SU-DHL-6 (cell line): ENCODE measurements around the gene ERN1.

ENCODE experiments used
- H2AFZ ChIP-seq: fragments of 200-600 bp; sonication (generic); 2 replicates; pipeline ENCODE4 v1.6.1; 2014; ENCODE audit warnings: low read depth, mild to moderate bottlenecking, moderate library complexity, mixed read lengths, antibody characterized with exemption, low read length; ENCODE audit not compliant: severe bottlenecking
- H3F3A ChIP-seq: fragments of 200-600 bp; shearing (Covaris generic); 2 replicates; pipeline ENCODE4 v1.6.0; 2016; ENCODE audit warnings: antibody characterized with exemption, mild to moderate bottlenecking; ENCODE audit not compliant: insufficient read depth
- H3K27ac ChIP-seq: fragments of 200-600 bp; sonication (generic); 2 replicates; pipeline ENCODE4 v1.5.1; 2016; ENCODE audit warnings: low read depth, mild to moderate bottlenecking, low read length, moderate library complexity, mixed read lengths
- H3K27me3 ChIP-seq: fragments of 200-600 bp; sonication (generic), shearing (Covaris generic); 2 replicates; pipeline ENCODE4 v1.6.0; 2014; ENCODE audit warnings: mild to moderate bottlenecking, low read length
- H3K36me3 ChIP-seq: fragments of 200-600 bp; sonication (generic); 2 replicates; pipeline ENCODE4 v1.6.1; 2014; ENCODE audit warnings: mild to moderate bottlenecking, low read length, mixed read lengths
- H3K4me2 ChIP-seq: fragments of 300-600, 200-600 bp; shearing (Covaris generic), sonication (generic); 2 replicates; pipeline ENCODE4 v1.6.0; 2014; ENCODE audit warnings: low read length, low read depth, mild to moderate bottlenecking; ENCODE audit not compliant: poor library complexity, severe bottlenecking
- H3K4me3 ChIP-seq: fragments of 200-600 bp; sonication (generic); 2 replicates; pipeline ENCODE4 v1.5.1; 2014; ENCODE audit warnings: antibody characterized with exemption, low read length, mild to moderate bottlenecking, mixed read lengths; ENCODE audit not compliant: insufficient read depth, poor library complexity, severe bottlenecking
- H3K79me2 ChIP-seq: fragments of 200-600 bp; sonication (generic); 2 replicates; pipeline ENCODE4 v1.6.1; 2014; ENCODE audit warnings: mild to moderate bottlenecking, low read length, moderate library complexity; ENCODE audit not compliant: insufficient read depth
- H3K9ac ChIP-seq: fragments of 200-600 bp; sonication (generic); 2 replicates; pipeline ENCODE4 v1.7.0; 2014; ENCODE audit warnings: mild to moderate bottlenecking, low read length
- H3K9me2 ChIP-seq: fragments of 200-600 bp; sonication (generic); replicated peaks from 2 replicates; pipeline ENCODE4 v1.6.1; 2014; ENCODE audit warnings: low read length; ENCODE audit not compliant: insufficient read depth
- H3K9me3 ChIP-seq: fragments of 200-600 bp; sonication (generic); 2 replicates; pipeline ENCODE4 v1.6.1; 2014; ENCODE audit warnings: low read length, mixed read lengths; ENCODE audit not compliant: insufficient read depth
- H4K20me1 ChIP-seq: fragments of 200-600 bp; sonication (generic); 2 replicates; pipeline ENCODE4 v1.6.1; 2014; ENCODE audit warnings: low read depth, mild to moderate bottlenecking, antibody characterized with exemption, low read length, moderate library complexity, mixed read lengths
- EZH2phosphoT487 ChIP-seq: fragments of 200-600 bp; sonication (generic), shearing (Covaris generic); conservative IDR thresholded peaks from 2 replicates; pipeline ENCODE4 v1.6.1; 2018; ENCODE audit warnings: mild to moderate bottlenecking, antibody characterized with exemption, low read length, moderate library complexity, mixed read lengths
- TF ChIP-seq, protein P1 (sequence below): fragments of 200-600 bp; sonication (generic); IDR thresholded peaks from one replicate; pipeline ENCODE4 v1.5.1; 2017; ENCODE audit warnings: antibody characterized with exemption, mild to moderate bottlenecking, low read length, moderate library complexity; ENCODE audit not compliant: insufficient read depth, poor library complexity, severe bottlenecking

ERN1 gene

DNA sequence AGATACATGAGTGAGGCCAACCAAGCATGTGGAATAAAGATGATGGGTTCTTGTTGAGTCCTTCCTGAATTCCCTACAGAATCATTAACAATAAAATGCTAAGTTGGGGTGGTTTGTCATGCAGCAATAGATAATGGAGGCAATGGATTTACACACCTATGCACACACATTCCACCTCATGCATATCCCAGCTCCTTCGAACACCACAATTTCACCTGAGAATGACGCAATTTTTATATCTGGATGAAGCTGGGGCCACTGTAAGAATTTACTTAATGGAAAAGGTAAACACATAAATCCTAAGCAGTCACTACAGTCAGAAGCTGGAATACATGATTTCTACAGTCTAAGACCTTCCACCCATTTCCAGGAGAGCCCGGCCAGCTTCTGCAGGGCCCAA, 59.7 kb downstream of the ERN1 start:
- TF ChIP-seq, protein P1, sequence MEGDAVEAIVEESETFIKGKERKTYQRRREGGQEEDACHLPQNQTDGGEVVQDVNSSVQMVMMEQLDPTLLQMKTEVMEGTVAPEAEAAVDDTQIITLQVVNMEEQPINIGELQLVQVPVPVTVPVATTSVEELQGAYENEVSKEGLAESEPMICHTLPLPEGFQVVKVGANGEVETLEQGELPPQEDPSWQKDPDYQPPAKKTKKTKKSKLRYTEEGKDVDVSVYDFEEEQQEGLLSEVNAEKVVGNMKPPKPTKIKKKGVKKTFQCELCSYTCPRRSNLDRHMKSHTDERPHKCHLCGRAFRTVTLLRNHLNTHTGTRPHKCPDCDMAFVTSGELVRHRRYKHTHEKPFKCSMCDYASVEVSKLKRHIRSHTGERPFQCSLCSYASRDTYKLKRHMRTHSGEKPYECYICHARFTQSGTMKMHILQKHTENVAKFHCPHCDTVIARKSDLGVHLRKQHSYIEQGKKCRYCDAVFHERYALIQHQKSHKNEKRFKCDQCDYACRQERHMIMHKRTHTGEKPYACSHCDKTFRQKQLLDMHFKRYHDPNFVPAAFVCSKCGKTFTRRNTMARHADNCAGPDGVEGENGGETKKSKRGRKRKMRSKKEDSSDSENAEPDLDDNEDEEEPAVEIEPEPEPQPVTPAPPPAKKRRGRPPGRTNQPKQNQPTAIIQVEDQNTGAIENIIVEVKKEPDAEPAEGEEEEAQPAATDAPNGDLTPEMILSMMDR = no peak
- TF ChIP-seq EZH2phosphoT487 = no peak
- no peaks in the 10 kb centered on the region for H3K36me3 ChIP-seq
- no peak overlapping the region for H3K4me2 ChIP-seq
- no peaks in the 10 kb centered on the region for H4K20me1 ChIP-seq
- H3F3A ChIP-seq = peaks cover 8% of the 10 kb centered on the region; the same call in 1 of the 2 replicates
- H3K9ac ChIP-seq = no peak overlapping the region
- H3K4me3 ChIP-seq = no peak overlapping the region
- no peak overlapping the region for H3K27ac ChIP-seq
- H3K9me3 ChIP-seq = peaks cover 9% of the 10 kb centered on the region; the same call in 1 of the 2 replicates
- H3K27me3 ChIP-seq = no peaks in the 10 kb centered on the region
- no peaks in the 10 kb centered on the region for H3K9me2 ChIP-seq
- no peaks in the 10 kb centered on the region for H3K79me2 ChIP-seq
- H2AFZ ChIP-seq = no peak overlapping the region

DNA sequence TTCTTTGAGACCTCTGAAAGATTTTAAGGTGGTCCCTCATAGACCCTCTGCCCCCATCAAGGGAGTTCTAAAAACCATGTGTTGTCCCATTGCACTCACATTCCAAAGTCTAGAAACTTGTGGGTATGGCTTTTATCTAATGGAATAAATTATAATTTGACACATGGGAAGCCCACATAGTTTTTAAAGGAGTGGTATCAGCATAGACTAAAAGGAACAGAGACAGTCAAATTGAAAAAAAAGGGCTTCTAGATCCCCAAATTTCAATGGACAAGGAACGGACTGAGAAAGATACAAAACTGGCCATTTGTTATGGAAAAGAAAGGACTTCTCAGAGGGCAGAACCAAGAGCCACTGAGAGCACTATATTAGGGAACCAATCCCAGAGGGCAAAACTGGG, 60.8 kb downstream of the ERN1 start:
- Histone ChIP-seq H3K9me2 (no peaks in the 10 kb centered on the region), H3K79me2 (no peaks in the 10 kb centered on the region), H3K27ac (no peak overlapping the region), H3F3A (0 out of 2 replicates have a peak, but pooled peaks cover 3% of the 10 kb centered on the region), H3K4me2 (no peak overlapping the region), H3K9ac (no peak overlapping the region), H3K36me3 (no peaks in the 10 kb centered on the region), H3K9me3 (peaks cover 9% of the 10 kb centered on the region; the same call in 1 of the 2 replicates), H3K27me3 (no peaks in the 10 kb centered on the region), H2AFZ (no peak overlapping the region), H4K20me1 (no peaks in the 10 kb centered on the region), H3K4me3 (no peak overlapping the region)
- TF ChIP-seq EZH2phosphoT487 = no peak
- TF ChIP-seq, protein P1 = no peak

DNA sequence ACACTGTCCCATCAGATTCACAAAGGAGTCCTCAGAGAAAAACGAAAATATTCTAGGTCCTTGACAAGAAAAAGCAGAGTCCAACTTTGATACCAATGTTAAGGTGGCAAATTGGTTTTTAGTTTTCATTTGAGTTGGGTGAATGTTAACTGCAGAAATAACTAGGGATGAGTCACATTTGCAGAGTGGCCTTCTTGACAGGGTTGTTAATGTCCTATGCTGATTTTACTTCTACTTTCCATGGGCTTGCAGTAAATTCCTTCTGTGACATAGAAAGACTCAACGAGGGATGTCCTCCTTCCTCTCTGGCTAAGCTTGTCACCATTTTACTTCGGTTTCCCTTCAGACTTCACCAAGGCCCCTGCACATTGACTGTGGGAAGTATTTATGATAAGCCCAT, 62.3 kb downstream of the ERN1 start:
- Histone ChIP-seq H3K4me3 (no peak overlapping the region), H3K36me3 (no peaks in the 10 kb centered on the region), H3K27me3 (no peaks in the 10 kb centered on the region), H4K20me1 (no peaks in the 10 kb centered on the region), H3K9me2 (no peaks in the 10 kb centered on the region), H3K9ac (no peak overlapping the region), H3K9me3 (peaks cover 9% of the 10 kb centered on the region; the same call in 1 of the 2 replicates), H2AFZ (no peak overlapping the region), H3F3A (no peaks in the 10 kb centered on the region), H3K4me2 (no peak overlapping the region), H3K27ac (no peak overlapping the region), H3K79me2 (no peaks in the 10 kb centered on the region)
- TF ChIP-seq, protein P1 = no peak
- no peak for TF ChIP-seq EZH2phosphoT487
